Measurements from ENCODE around the gene TNS3. TPM values are rescaled to one million over a fixed set of nuclear protein-coding genes. Genes with fewer than 3 reads are reported as not detected.

TNS3 gene
- total RNA-seq, 1 experiment from 2014 or later, result 533 TPM

- in situ Hi-C loops (cut with HindIII; ENCODE audit: low pct_unique_long_range_greater_than_20kb, low sequenced_read_pairs) (no loop called here), intact Hi-C loops (cut with micrococcal nuclease; ENCODE audit: unreplicated experiment) (no loop called here)
- CTCF ChIA-PET, result interaction anchor here (0.5 kb wide), 1 partner anchor 20 kb away, joined by 6 read pairs; no protein-coding TSS in a partner anchor
- no TSS peak for BruUV-seq (replicated peaks)
- DNase-seq (ENCODE audit: low read depth, low spot score), result no peak
- peak overlapping the region; percentile 80 for H3K27ac ChIP-seq (ENCODE audit: low read length)
- H3K36me3 ChIP-seq (ENCODE audit: control insufficient read depth, insufficient read depth, low read length), result peaks cover 6% of the 10 kb centered on the region
- no peak overlapping the region for H3K4me3 ChIP-seq (ENCODE audit: low read depth in 2 of 2, low read length in 2 of 2)
- ATAC-seq, result no peak
- H3K4me1 ChIP-seq (ENCODE audit: control insufficient read depth, insufficient read depth, low read length), result peaks cover 82% of the 10 kb centered on the region
- peak; percentile 20; the same call in 1 of the 2 replicates for TF ChIP-seq POLR2AphosphoS5 (IDR thresholded peaks at IDR 0.05; ENCODE audit: low read depth, low read length)
- no peak for TF ChIP-seq SIN3A (IDR thresholded peaks at IDR 0.05; ENCODE audit: borderline replicate concordance, insufficient read depth, low read depth, low read length)
- POLR2A ChIA-PET, result no interaction called here
- H3K9me3 ChIP-seq (ENCODE audit: control insufficient read depth, insufficient read depth, low read depth, low read length), result no peaks in the 10 kb centered on the region
- H3K27me3 ChIP-seq (ENCODE audit: control insufficient read depth, insufficient read depth, low read length), result no peaks in the 10 kb centered on the region
These were observed 107.5 kb downstream of the TNS3 start for GRCh38 chr7:47474211-47474936.

GRCh38 chr7:47473499-47474210 is 108.3 kb downstream of the TNS3 start:
- 0 out of 2 replicates have a peak, but pooled peaks have one; percentile 2 for TF ChIP-seq POLR2AphosphoS5 (IDR thresholded peaks at IDR 0.05; ENCODE audit: low read depth, low read length)
- no peak for TF ChIP-seq CTCF (IDR thresholded peaks at IDR 0.05)
- TF ChIP-seq SIN3A (IDR thresholded peaks at IDR 0.05; ENCODE audit: borderline replicate concordance, insufficient read depth, low read depth, low read length), result no peak
- TF ChIP-seq REST (IDR thresholded peaks at IDR 0.05; ENCODE audit: insufficient read depth in 1 of 2, low read depth in 2 of 2, low read length in 1 of 2), result no peak
- ChIA-PET POLR2A (no interaction called here), CTCF (interaction anchor here (0.7 kb wide), 1 partner anchor 207 kb away, joined by 3 read pairs; no protein-coding TSS in a partner anchor)
- in situ Hi-C loops (cut with HindIII; ENCODE audit: low pct_unique_long_range_greater_than_20kb, low sequenced_read_pairs) (no loop called here), intact Hi-C loops (cut with micrococcal nuclease; ENCODE audit: unreplicated experiment) (no loop called here)
- DNase-seq (ENCODE audit: low read depth, low spot score) (no peak), ATAC-seq (no peak)
- Histone ChIP-seq H3K36me3 (ENCODE audit: control insufficient read depth, insufficient read depth, low read length) (peaks cover 6% of the 10 kb centered on the region), H3K27me3 (ENCODE audit: control insufficient read depth, insufficient read depth, low read length) (no peaks in the 10 kb centered on the region), H3K4me3 (ENCODE audit: low read depth in 2 of 2, low read length in 2 of 2) (no peak overlapping the region), H3K27ac (ENCODE audit: low read length) (peak overlapping the region; percentile 80), H3K4me1 (ENCODE audit: control insufficient read depth, insufficient read depth, low read length) (peaks cover 82% of the 10 kb centered on the region), H3K9me3 (ENCODE audit: control insufficient read depth, insufficient read depth, low read depth, low read length) (no peaks in the 10 kb centered on the region)
- BruUV-seq (replicated peaks), result TSS peak; percentile 30
